ENCODE results near the gene KIF1A.

The KIF1A gene

GRCh38 chr2:240840435-240841060 lies 20.5 kb upstream of the KIF1A start:
- DNase-seq (ENCODE audit: low spot score) = peak; percentile 57
- ChIA-PET CTCF (interaction anchor here (0.6 to 1.5 kb wide), 14 partner anchors 11 to 692 kb away, joined by 3 to 4 read pairs (median 4); no protein-coding TSS in a partner anchor), POLR2A (ENCODE audit: low non-redundant PET) (no interaction called here)
- TF ChIP-seq CTCF (conservative IDR thresholded peaks at IDR 0.05; ENCODE audit: low read depth) = peak; percentile 55
- no peak overlapping the region for H3K27ac ChIP-seq

GRCh38 chr2:240839152-240840143 lies 19.4 kb upstream of the KIF1A start:
- no peak for TF ChIP-seq CTCF (conservative IDR thresholded peaks at IDR 0.05; ENCODE audit: low read depth)
- no peak for DNase-seq (ENCODE audit: low spot score)
- H3K27ac ChIP-seq = no peak overlapping the region
- ChIA-PET POLR2A (ENCODE audit: low non-redundant PET) (no interaction called here), CTCF (interaction anchor here (0.6 to 1.5 kb wide), 9 partner anchors 18 to 358 kb away, joined by 3 to 5 read pairs (median 4); no protein-coding TSS in a partner anchor)

- no peak for DNase-seq (ENCODE audit: low spot score)
- POLR2A ChIA-PET (ENCODE audit: low non-redundant PET) = interaction anchor here (0.6 kb wide), 1 partner anchor 195 kb away, joined by 3 read pairs; no protein-coding TSS in a partner anchor
- no peak overlapping the region for H3K27ac ChIP-seq
- no peak for TF ChIP-seq CTCF (conservative IDR thresholded peaks at IDR 0.05; ENCODE audit: low read depth)
- CTCF ChIA-PET = no interaction called here
Observed at GRCh38 chr2:240837621-240838020, 17.6 kb upstream of the KIF1A start.

GRCh38 chr2:240836781-240837467 lies 16.9 kb upstream of the KIF1A start:
- no peak for TF ChIP-seq CTCF (conservative IDR thresholded peaks at IDR 0.05; ENCODE audit: low read depth)
- H3K27ac ChIP-seq = no peak overlapping the region
- CTCF ChIA-PET = interaction anchor here (0.6 to 1.3 kb wide), 2 partner anchors 14 to 40 kb away, joined by 3 to 7 read pairs; no protein-coding TSS in a partner anchor
- DNase-seq (ENCODE audit: low spot score) = no peak
- POLR2A ChIA-PET (ENCODE audit: low non-redundant PET) = no interaction called here

- POLR2A ChIA-PET (ENCODE audit: low non-redundant PET) = no interaction called here
- no peak for DNase-seq (ENCODE audit: low spot score)
- CTCF ChIA-PET = interaction anchor here (1.3 kb wide), 1 partner anchor 15 kb away, joined by 7 read pairs; no protein-coding TSS in a partner anchor
- TF ChIP-seq CTCF (conservative IDR thresholded peaks at IDR 0.05; ENCODE audit: low read depth) = no peak
- no peak overlapping the region for H3K27ac ChIP-seq
Observed at GRCh38 chr2:240835528-240835927, 15.5 kb upstream of the KIF1A start.
